HEK293 (cell line): ENCODE data around the gene TRAF3IP3.

Experiments
- CTCF ChIA-PET: fragments of 350-600 bp; formaldehyde crosslinking; extraction: SDS; loops from one replicate; lab custom pipeline; 2021; ENCODE audit warnings: antibody characterized with exemption; lab: Yijun Ruan, JAX
- POLR2A ChIA-PET: fragments of 300-600 bp; formaldehyde crosslinking; extraction: SDS; loops from one replicate; lab custom pipeline; 2020; ENCODE audit warnings: antibody characterized with exemption, inconsistent platforms; lab: Yijun Ruan, JAX
- H3K27ac ChIP-seq: fragments of 200-500 bp; sonication (Bioruptor generic); 2 replicates; pipeline ENCODE4 v1.5.1; 2014; ENCODE audit warnings: low read depth, low read length, control low read depth, inconsistent platforms; ENCODE audit errors: extremely low read depth
- H3K36me3 ChIP-seq, 2 experiments: fragments of 200-500 bp in 1 of 2; sonication (Bioruptor generic) in 1 of 2; 1 replicate in 1 of 2; 2 replicates in 1 of 2; pipeline ENCODE4 v1.5.1; 2014 to 2017; ENCODE audit warnings: inconsistent platforms in 2 of 2, low read length in 2 of 2; ENCODE audit not compliant: control insufficient read depth in 2 of 2, insufficient read depth in 1 of 2
- H3K4me1 ChIP-seq: fragments of 200-500 bp; sonication (Bioruptor generic); 2 replicates; pipeline ENCODE4 v1.5.1; 2014; ENCODE audit warnings: mild to moderate bottlenecking, low read length, inconsistent platforms; ENCODE audit not compliant: control insufficient read depth, insufficient read depth
- H3K4me3 ChIP-seq: 2 replicates; pipeline ENCODE4 v1.5.1; 2011; ENCODE audit warnings: low read depth, mild to moderate bottlenecking, control low read depth, low read length, moderate library complexity
- H3K9me3 ChIP-seq: fragments of 200-500 bp; sonication (Bioruptor generic); 2 replicates; pipeline ENCODE4 v1.5.1; 2014; ENCODE audit warnings: low read depth, low read length, inconsistent platforms; ENCODE audit not compliant: control insufficient read depth, insufficient read depth
- ELK4 ChIP-seq: IDR thresholded peaks from 2 replicates; pipeline ENCODE4 v1.6.1; 2011; ENCODE audit warnings: mild to moderate bottlenecking, low read depth, low read length, borderline replicate concordance
- GFI1B ChIP-seq: fragments of 450-650 bp; formaldehyde crosslinking; IDR thresholded peaks from 2 replicates; pipeline ENCODE4 v1.5.1; 2016; ENCODE audit warnings: missing biosample characterization, missing genetic modification characterization
- INSM2 ChIP-seq: fragments of 450-650 bp; formaldehyde crosslinking; IDR thresholded peaks from 2 replicates; pipeline ENCODE4 v1.5.1; 2016; ENCODE audit warnings: missing biosample characterization, missing genetic modification characterization
- KLF7 ChIP-seq: fragments of 450-650 bp; formaldehyde crosslinking; IDR thresholded peaks from 2 replicates; pipeline ENCODE4 v1.5.1; 2016; ENCODE audit warnings: missing biosample characterization, missing genetic modification characterization, borderline replicate concordance
- KLF9 ChIP-seq: fragments of 450-650 bp; formaldehyde crosslinking; IDR thresholded peaks from 2 replicates; pipeline ENCODE4 v1.5.1; 2016; ENCODE audit warnings: missing biosample characterization, missing genetic modification characterization, low read depth
- PRDM2 ChIP-seq: fragments of 450-650 bp; formaldehyde crosslinking; IDR thresholded peaks from 2 replicates; pipeline ENCODE4 v1.5.1; 2016; ENCODE audit warnings: missing biosample characterization, missing genetic modification characterization, borderline replicate concordance
- SCRT1 ChIP-seq: fragments of 450-650 bp; formaldehyde crosslinking; IDR thresholded peaks from 2 replicates; pipeline ENCODE4 v1.5.1; 2016; ENCODE audit warnings: missing biosample characterization, missing genetic modification characterization, borderline replicate concordance
- SP3 ChIP-seq: fragments of 450-650 bp; formaldehyde crosslinking; IDR thresholded peaks from 2 replicates; pipeline ENCODE4 v1.5.1; 2016; ENCODE audit warnings: missing biosample characterization, missing genetic modification characterization
- ZBTB10 ChIP-seq: fragments of 450-650 bp; formaldehyde crosslinking; IDR thresholded peaks from 2 replicates; pipeline ENCODE4 v1.5.1; 2016; ENCODE audit warnings: missing biosample characterization, missing genetic modification characterization
- ZBTB49 ChIP-seq: fragments of 450-650 bp; formaldehyde crosslinking; IDR thresholded peaks from 2 replicates; pipeline ENCODE4 v1.5.1; 2016; ENCODE audit warnings: missing biosample characterization, missing genetic modification characterization, low read depth
- ZFP37 ChIP-seq: fragments of 450-650 bp; formaldehyde crosslinking; IDR thresholded peaks from 2 replicates; pipeline ENCODE4 v1.5.1; 2016; ENCODE audit warnings: missing biosample characterization, missing genetic modification characterization
- ZNF426 ChIP-seq: fragments of 450-650 bp; formaldehyde crosslinking; IDR thresholded peaks from 2 replicates; pipeline ENCODE4 v1.5.1; 2017; ENCODE audit warnings: missing biosample characterization, missing genetic modification characterization, mild to moderate bottlenecking, inconsistent platforms, moderate library complexity
- ZNF529 ChIP-seq: fragments of 450-650 bp; formaldehyde crosslinking; IDR thresholded peaks from 2 replicates; pipeline ENCODE4 v1.5.1; 2017; ENCODE audit warnings: missing genetic modification characterization, missing biosample characterization; ENCODE audit not compliant: insufficient replicate concordance
- ZNF600 ChIP-seq: fragments of 450-650 bp; formaldehyde crosslinking; IDR thresholded peaks from 2 replicates; pipeline ENCODE4 v1.5.1; 2016; ENCODE audit warnings: missing biosample characterization, missing genetic modification characterization
- ZNF626 ChIP-seq: fragments of 450-650 bp; sonication (Bioruptor Pico); formaldehyde crosslinking; IDR thresholded peaks from 2 replicates; pipeline ENCODE4 v1.5.1; 2018; ENCODE audit warnings: missing biosample characterization, missing genetic modification characterization, inconsistent platforms
- ZNF777 ChIP-seq: fragments of 450-650 bp; formaldehyde crosslinking; IDR thresholded peaks from 2 replicates; pipeline ENCODE4 v1.5.1; 2017; ENCODE audit warnings: missing biosample characterization, missing genetic modification characterization, borderline replicate concordance
- TF ChIP-seq, protein P1 (sequence below): fragments of 450-650 bp; formaldehyde crosslinking; IDR thresholded peaks from 2 replicates; pipeline ENCODE4 v1.5.1; 2016; ENCODE audit warnings: missing biosample characterization, missing genetic modification characterization

The TRAF3IP3 gene

DNA sequence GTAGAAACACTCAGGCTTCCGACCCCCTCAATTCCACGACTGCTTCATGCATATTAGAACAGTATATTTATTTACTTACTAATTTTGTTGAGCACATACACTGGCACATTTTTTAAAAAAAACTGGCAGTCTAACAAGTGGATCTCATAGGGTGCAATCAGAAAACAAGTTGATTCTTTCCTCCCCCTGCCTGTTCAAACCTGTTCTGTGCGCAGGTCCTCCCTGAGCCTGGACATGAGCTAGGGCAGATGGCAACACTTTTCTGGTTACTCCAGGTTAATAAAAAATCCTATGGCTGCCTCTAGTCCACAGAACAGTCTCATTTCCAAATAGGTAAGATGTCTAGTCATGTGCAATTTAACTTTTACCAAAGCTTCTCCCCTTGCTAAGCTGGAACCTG is 32.6 kb upstream of the TRAF3IP3 start:
- no peaks in the 10 kb centered on the region for H3K4me1 ChIP-seq
- ChIA-PET POLR2A (no interaction called here), CTCF (interaction anchor here (0.8 kb wide), 2 partner anchors 25 to 158 kb away, joined by 3 read pairs; no protein-coding TSS in a partner anchor)

More for the DNA sequence above, 32.6 kb upstream of the TRAF3IP3 start:
- Histone ChIP-seq H3K9me3 (no peaks in the 10 kb centered on the region), H3K27ac (no peak overlapping the region), H3K36me3 (no peaks in the 10 kb centered on the region), H3K4me3 (no peak overlapping the region)
- no peak for TF ChIP-seq PRDM2 (tag by site-specific recombination)
- TF ChIP-seq ZNF426 (tag by site-specific recombination) = no peak
- TF ChIP-seq KLF7 (tag by site-specific recombination) = no peak
- no peak for TF ChIP-seq SP3 (tag by site-specific recombination)
- TF ChIP-seq ZNF600 (tag by site-specific recombination) = no peak
- TF ChIP-seq KLF9 (tag by site-specific recombination) = no peak
- no peak for TF ChIP-seq INSM2 (tag by site-specific recombination)
- TF ChIP-seq, protein P1, sequence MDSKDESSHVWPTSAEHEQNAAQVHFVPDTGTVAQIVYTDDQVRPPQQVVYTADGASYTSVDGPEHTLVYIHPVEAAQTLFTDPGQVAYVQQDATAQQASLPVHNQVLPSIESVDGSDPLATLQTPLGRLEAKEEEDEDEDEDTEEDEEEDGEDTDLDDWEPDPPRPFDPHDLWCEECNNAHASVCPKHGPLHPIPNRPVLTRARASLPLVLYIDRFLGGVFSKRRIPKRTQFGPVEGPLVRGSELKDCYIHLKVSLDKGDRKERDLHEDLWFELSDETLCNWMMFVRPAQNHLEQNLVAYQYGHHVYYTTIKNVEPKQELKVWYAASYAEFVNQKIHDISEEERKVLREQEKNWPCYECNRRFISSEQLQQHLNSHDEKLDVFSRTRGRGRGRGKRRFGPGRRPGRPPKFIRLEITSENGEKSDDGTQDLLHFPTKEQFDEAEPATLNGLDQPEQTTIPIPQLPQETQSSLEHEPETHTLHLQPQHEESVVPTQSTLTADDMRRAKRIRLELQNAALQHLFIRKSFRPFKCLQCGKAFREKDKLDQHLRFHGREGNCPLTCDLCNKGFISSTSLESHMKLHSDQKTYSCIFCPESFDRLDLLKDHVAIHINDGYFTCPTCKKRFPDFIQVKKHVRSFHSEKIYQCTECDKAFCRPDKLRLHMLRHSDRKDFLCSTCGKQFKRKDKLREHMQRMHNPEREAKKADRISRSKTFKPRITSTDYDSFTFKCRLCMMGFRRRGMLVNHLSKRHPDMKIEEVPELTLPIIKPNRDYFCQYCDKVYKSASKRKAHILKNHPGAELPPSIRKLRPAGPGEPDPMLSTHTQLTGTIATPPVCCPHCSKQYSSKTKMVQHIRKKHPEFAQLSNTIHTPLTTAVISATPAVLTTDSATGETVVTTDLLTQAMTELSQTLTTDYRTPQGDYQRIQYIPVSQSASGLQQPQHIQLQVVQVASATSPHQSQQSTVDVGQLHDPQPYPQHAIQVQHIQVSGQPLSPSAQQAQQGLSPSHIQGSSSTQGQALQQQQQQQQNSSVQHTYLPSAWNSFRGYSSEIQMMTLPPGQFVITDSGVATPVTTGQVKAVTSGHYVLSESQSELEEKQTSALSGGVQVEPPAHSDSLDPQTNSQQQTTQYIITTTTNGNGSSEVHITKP = no peak
- no peak for TF ChIP-seq ZNF626 (tag by site-specific recombination)
- no peak for TF ChIP-seq ZNF529 (tag by site-specific recombination)
- no peak for TF ChIP-seq ZFP37 (tag by site-specific recombination)
- TF ChIP-seq ZBTB49 (tag by site-specific recombination) = no peak
- no peak for TF ChIP-seq SCRT1
- TF ChIP-seq ELK4 = no peak
- no peak for TF ChIP-seq GFI1B (tag by site-specific recombination)
- no peak for TF ChIP-seq ZNF777
- TF ChIP-seq ZBTB10 (tag by site-specific recombination) = no peak
